Left renal pelvis (tissue), 4 donors: Measurements from ENCODE around the gene TRIP13. TPM values are rescaled to one million over a fixed set of nuclear protein-coding genes. Genes with fewer than 3 reads are reported as not detected.

Experiments
- DNase-seq, 4 donors: peaks; one replicate each; pipeline ENCODE4 v3.0.0-alpha.2; 2013; ENCODE audit warnings: low read depth in 4 of 4, low spot score in 3 of 4
- polyA plus RNA-seq, 4 donors: library from polyadenylated mRNA; unstranded; fragments of 120-200 nt; gene quantifications; one replicate each; pipeline ENCODE4 v1.2.1, GENCODE V29; 2013; ENCODE audit not compliant: insufficient read length in 4 of 4

TRIP13 gene
- polyA plus RNA-seq, 4 donors: 10.8 to 15.5 (median 12.4) TPM

GRCh38 chr5:963673-964531 is 71.2 kb downstream of the TRIP13 start:
- peak in 3 of 4 donors; percentile 64 to 76 (median 68) for DNase-seq

DNA sequence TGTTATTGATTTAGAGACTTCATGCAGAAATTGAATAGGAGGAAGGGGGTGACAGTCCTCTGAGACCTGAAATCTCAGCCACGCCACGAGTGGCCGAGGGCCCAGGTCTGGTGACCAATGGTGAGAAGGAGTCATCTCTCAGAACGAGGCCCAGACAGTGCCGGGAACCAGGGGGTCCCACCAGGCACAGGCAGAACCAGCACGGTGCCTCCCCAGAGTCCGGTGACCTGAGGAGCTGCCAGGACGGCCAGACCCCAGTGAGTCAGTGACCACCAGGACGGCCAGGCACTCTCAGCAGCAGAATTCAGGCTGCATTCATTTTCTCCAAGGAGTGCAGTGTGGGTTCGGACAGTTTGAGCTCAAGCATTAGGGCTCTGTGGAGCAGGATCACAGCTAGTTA is 72.1 kb downstream of the TRIP13 start:
- DNase-seq: no peak

- DNase-seq: no peak
Measured at GRCh38 chr5:965604-966344, 73.1 kb downstream of the TRIP13 start.

GRCh38 chr5:966345-966710 is 73.6 kb downstream of the TRIP13 start:
- DNase-seq: no peak

DNA sequence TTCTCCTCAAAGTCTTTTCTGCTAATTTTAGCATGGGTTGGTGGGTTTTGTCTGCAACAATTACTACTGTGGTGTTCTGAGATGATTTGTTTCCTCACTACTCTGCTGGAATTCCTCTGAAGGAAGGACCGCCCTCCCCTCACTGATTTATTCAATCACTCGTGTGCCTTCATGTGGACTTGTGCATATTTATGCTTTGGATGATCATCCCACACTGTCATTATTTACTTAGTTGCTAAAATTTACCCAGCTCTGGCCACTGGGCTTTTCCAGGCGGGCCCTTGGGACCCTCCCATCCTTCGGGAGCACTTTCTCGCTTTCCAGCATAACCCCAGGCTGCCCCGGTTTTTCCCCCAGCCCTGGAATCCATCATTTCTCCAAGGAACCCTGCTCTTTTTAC is 74.3 kb downstream of the TRIP13 start:
- no peak for DNase-seq

Other genes with a start within 250 kb of the TRIP13 start
- 1 to 10 TPM in 3 of 4 donors, under 1 TPM in 1; 0.93 to 4.0 (median 3.6) TPM for gene TPPP, start 199.5 kb upstream of the TRIP13 start, polyA plus RNA-seq
- gene ZDHHC11B, start 108.2 kb upstream of the TRIP13 start, polyA plus RNA-seq: 1 to 10 TPM; 1.7 to 7.7 (median 4.0) TPM
- gene ZDHHC11, start 41.9 kb upstream of the TRIP13 start, polyA plus RNA-seq: 10 to 100 TPM in 1 of 4 donors, 1 to 10 TPM in 3; 3.0 to 11.0 (median 6.2) TPM
- gene BRD9, start 83 bp upstream of the TRIP13 start, polyA plus RNA-seq: 10 to 100 TPM; 33.6 to 45.3 (median 36.7) TPM
- 10 to 100 TPM in 3 of 4 donors, 1 to 10 TPM in 1; 7.8 to 25.3 (median 15.1) TPM for gene NKD2, start 115.9 kb downstream of the TRIP13 start, polyA plus RNA-seq
- gene SLC12A7, start 219.2 kb downstream of the TRIP13 start, polyA plus RNA-seq: 10 to 100 TPM; 24.1 to 41.4 (median 34.1) TPM